ENCODE data around the gene AMOTL1.
"Not testable (repeated sequence)": the region's sequence is repeated elsewhere in the genome, so short reads cannot be mapped to it uniquely, and the experiment has no call there.

Gene AMOTL1

DNA sequence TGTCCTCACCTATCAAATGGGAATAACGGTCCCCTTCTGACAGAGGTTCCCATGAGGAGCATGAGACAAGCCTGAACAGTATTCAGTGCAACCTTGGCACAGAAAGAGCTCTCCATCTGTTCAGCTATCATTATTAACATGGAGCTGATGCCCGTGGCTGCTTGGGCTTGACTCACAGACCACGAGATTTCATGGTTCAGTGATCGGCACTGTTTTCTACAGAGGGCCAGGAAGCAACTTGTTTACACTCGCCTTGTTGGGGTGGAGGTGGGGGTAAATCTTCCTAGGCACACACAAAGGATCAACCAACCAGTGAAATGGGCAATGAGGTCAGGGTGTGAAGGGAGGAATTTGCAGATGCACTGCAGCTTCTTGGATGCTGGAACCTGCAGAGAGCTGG is 117.0 kb downstream of the AMOTL1 start:
- peak; percentile 8 to 12 for DNase-seq

DNA sequence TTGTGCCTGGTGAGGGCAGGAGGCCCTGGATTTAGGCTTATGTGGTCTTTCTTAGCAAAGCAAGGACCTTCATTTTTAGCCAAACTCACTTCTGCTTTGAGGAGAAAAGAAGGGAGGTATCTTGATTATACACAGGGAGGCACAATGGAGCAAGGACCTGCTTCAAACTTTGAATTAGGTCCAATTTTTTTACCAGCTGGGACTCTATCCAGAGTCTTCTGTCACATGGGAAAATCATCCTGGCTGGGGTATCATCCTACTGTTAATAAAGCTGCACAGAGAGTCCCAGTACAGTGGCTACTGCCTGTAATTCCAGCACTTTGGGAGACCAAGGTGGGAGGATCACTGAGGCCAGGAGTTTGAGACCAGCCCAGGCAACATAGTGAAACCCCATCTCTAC is 117.4 kb downstream of the AMOTL1 start:
- DNase-seq: no peak

DNA sequence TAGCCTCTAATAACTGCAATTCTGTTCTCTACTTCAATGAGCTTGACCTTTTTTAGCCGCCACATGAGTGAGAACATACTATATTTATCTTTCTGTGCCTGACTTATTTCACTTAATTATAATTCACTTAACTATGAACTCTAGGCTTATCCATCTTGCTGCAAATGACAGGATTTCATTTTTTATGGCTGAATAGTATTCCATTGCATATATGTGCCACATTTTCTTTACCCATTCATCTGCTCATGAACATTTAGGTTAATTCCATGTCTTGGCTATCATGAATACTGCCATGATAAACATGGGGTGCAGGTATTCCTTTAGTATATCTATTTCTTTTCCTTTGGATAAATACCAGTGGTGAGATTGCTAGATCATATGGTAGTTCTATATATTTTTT is 120.0 kb downstream of the AMOTL1 start:
- no peak for DNase-seq

DNA sequence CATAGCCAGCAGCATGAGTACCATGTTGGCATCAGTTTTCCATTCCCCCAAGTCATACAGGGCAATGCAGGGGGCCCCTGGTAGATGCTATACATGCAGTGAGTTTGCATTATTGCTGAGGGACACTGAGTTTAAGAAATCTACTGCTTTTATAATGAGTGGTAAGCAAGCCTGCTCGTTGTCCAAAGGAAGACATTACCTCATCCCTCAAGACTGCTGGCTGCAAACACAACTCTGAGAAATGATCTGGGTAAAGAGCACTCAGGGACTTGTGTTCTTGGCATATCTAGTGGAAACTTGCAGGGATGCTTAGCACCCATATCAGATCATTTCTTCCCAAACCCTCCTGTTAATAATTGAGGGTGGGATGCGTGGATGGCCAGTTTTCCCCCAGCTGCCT is 127.3 kb downstream of the AMOTL1 start:
- no peak for DNase-seq

DNA sequence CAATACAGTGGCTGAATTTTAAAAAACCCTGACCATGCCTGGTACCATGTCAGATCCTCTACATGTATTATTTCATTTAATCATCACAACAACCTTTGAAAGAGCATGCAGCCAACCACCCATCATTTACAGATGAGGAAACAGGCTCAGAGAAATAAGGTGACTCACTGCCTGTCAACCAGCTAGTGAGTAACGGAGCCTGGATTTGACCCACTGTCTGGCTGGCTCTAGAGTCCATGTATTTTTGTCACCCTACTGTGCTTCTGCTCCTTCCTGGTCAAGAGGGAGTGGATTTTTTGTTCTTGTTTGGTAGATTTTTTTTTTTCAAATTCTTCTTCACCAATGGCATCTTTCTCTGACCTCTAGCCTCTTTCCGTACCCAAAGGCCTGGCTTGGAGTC is 127.8 kb downstream of the AMOTL1 start:
- DNase-seq: no peak

DNA sequence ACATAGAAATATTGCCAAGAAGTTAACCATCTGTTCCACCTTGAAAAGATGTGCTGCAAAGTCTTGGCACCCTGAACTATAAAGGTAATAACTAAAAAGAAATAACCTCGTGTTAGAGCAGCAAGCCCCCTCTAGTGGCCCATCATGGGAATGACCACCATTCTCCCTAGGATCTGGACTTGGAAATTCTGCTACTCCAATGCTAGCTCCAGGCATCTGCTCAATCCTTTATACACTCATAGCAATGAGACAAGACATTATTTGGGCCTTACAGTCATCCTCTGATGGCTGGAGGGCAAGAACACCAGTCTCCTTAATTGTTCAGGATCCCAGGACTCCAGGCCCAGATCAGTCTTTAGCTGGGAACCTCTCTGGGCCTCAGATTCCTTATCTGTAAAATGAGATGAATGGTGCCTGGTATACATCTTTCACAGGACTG is 129.2 kb downstream of the AMOTL1 start:
- DNase-seq: peak; percentile 9 to 65

DNA sequence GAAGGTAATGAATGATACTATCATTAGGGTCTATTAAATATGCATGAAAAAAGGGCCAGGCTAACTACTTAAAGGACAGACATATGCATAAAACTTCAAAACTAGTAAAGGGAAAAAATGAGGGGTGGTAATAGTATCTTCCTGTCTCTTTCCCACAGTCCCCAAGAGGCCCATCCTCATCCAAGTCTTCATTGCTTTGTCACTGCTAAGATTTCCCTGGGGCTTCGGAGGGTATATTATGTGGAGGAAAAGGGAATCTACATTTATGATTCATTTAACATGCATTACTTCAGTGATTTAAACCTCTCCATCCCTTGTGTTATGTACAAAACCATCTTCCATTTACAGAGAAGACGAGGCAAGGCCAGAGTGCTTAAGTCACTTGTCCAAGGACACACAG is 139.1 kb downstream of the AMOTL1 start:
- no peak for DNase-seq

DNA sequence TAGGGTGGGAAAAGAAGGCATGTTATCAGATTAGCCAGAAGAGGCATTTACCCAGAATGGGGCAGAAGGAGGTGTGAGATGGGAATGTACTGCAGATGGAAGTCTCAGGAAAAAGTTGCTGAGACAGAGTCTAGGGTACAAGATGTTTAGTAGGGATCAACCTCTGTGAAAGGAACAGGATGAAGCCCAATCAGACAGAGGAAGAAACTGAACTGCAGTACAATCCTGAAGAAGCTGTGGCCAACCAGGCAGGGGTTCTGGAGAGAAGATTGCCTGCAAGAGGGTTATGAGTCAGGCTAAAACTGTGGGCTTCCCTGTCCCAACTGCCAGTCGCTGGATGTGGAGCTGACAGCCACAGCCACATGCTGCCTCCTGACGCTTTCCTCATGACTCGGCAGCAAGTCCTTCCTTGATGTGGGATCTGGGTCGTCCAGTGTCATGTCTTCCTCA is 141.2 kb downstream of the AMOTL1 start:
- no peak for DNase-seq

DNA sequence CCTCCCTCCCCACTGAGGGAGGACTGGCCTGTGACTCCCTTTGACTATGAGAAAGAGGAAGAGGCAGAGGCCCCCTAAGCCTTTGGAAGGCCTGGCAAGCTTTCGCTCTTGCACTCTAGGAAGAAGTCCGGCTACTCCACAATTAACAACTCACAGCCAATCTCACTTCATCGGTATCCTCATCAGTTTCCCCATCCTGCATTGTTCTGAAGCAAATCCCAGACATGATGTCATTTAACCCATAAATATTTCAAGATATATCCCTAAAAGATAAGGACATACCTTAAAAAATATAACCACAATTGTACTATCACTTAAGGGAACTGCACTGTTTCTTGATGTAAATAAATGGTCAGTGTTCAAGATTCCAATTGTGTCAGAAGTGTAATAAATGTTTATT is 142.1 kb downstream of the AMOTL1 start:
- DNase-seq: no peak

DNA sequence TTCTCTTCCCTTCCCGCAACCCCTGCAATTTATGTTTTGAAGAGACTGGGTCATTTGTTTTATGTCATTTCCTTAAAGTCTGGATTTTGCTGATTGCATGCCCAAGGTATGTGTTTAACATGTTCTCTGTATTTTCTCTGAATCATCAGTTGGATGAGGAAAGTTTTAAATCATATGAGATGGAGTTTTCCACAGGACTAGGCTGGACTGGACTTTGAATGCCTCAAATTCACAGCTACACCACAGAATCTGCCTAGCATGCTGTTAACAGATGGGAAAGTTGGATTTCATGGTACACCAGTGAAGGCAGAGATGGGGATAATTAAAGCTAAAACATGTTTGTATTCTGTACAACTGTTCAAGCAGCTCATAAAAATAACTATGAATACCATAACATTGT is 142.6 kb downstream of the AMOTL1 start:
- no peak for DNase-seq

DNA sequence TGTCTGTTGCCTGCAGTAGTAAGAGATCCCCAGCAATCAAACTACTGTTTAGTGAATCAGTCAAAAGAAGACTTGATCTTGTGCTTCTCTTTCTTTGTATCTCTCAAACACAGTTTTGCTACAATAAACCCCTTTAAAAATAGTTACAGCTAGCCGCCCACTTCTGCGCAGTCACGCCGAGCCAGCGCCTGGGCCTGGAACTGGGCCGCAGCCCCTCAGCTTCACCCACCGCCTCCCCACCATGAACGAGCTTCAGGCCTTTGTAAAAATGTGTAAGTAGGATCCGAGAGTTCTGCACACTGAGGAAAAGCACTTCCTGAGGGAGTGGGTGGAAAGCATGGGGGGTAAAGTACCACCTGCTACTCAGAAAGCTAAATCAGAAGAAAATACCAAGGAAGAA is 144.7 kb downstream of the AMOTL1 start:
- no peak for DNase-seq

DNA sequence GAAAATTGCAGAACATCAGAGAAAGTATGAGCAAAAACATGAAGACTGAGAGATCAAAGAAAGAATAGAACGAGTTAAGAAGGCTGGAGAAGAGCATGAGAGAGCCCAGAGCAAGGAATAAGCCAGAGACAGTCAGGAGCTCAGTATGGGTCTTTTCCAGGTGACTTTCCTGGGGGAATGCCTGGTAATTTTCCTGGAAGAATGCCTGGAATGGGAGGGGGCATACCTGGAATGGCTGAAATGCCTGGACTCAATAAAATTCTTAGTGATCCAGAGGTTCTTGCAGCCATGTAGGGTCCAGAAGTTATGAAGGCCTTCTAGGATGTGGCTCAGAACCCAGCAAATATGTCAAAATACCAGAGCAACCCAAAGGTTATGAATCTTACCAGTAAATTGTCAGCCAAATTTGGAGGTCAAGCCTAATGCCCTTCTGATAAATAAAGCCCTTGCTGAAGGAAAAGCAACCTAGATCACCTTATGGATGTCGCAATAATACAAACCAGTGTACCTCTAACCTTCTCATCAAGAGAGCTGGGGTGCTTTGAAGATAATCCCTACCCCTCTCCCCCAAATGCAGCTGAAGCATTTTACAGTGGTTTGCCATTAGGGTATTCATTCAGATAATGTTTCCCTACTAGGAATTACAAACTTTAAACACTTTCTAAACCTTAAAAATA is 145.7 kb downstream of the AMOTL1 start:
- DNase-seq: not testable (repeated sequence)

DNA sequence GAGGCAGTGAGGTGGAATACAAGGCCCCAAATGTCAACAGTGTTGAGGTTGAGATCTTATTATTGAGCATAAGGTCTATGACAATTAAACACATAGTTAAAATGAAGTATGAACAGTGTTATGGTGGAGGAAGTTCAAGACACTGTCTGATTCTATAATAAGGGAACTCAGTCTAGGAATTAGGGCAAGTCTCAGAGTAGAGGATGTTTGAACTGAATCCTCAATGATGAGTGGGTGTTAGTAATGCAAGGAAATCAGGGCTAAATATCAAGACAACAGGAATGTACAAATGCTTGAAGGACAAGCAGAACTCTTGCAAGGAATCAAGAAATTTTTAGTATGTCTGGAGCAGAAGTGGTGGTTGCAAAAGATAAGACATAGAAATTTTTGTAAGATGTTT is 152.2 kb downstream of the AMOTL1 start:
- DNase-seq: no peak

DNA sequence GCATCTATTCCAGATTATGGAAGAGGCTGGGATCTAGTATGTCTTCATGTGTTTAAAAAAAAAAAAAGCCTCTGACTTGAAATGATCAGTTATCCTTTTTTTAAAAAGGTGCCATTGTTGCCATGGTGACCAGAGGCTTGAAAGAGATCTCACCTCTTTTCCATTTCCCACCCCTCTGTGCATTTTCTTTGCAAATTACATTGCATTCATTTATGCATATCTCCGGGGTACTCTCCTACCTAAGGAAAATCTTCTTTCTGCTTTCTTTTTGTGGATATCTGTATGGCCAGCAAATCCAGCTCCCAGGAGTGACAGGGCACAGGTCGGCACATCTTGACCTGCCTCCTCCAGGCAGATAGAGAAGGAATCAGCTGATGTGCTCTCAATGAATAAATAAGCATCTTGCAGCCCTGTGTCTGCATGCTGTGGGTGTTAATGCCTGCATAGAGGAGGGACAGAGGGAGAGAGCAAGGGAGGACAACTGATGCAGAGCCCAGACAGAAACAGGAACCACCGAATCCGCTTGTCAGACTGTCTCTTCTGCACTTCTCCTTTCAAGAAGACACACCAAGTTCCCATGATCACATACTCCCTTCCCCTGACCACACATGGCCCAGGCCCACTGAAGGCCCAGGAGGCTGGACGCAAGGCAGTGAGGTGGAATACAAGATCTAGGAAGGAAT is 154.3 kb downstream of the AMOTL1 start:
- peak in 1 of 2 experiments; percentile 16 for DNase-seq

DNA sequence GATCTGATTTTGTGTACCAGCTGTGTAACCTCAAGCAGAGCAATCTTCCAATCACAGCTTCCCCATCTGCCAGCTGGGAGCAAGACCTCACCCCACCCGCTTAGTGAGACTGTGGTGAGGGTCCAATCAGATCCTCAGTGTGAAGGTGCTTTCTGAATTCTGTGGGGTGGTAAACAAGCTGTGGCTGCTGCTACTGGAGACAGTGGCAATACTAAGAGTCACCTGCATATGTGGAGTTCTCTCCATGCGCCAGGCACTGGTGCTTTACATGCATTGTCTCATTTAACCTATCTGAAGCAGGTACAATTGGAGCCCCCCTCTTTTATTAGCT is 154.8 kb downstream of the AMOTL1 start:
- DNase-seq: no peak

DNA sequence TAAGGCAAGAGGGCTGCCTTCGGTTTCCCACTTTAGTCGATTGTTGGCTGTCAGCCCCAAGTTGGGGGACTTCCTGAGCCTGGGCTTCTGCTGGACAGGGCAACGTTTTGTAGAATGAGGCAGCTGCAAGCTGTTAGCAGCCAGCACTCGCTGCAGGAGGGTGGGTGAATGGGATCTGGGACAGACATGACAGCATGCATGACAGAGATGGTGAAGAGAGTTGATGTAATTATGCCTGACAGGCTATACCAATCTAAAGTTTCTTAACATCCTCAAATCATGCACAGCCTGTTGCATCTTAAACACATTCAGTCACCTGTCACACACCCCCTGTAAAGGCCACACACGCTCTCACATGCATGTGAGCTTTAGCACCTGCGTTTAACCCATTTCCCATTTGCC is 156.0 kb downstream of the AMOTL1 start:
- no peak for DNase-seq

DNA sequence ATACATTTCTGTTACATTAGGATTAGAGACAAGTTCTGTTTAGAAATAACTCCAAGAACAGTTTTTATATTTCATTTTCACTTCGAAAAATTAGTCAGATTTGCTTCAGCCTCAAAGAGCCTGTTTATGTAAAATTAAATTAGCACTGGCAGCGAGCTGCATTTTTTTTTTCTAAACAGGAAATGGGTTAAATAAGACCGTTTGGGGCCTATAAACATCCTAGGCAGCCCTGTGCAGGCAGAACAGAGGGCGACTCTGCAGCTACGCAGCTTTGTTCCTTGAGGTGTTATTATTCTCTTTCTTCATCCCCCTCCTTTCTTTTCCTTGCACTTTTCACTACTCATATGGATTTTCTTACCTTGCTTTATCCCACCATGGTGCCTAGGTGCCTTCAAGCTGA is 156.5 kb downstream of the AMOTL1 start:
- DNase-seq: no peak

DNA sequence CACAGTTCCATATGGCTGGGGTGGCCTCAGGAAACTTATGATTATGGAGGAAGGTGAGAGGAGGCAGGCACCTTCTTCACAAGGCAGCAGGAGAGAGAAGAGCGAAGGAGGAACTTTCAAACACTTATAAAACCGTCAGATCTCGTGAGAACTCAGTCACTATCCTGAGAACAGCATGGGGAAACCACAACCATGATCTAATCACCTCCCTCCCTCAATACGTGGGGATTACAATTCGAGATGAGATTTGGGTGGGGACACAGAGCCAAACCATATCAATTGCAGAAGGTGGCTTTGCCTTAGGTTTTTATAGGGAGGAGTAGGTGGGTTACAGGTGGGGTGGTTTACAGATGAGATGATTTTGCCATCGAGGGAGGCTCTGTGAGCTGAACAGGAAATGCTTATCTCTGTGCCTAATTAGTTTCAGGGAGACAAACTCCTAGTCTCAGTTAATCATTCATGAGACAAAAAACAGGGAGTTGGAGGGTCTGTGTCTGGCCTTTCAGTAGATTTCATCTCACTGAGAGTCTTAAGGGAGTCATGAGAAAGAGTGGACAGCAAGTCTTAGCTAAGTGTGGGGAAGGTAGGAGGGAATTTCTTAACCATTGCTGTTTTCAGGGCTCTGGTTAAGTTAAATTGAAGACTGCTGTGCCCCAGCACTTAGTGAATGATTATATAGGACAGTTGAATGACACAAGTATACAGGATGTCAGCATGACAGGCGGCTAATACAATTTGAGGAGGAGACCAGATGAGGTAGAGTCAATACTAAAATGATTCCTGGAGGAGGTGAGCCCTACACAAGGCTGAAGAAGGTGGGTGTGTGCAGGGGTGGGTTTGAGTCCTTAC is 157.5 kb downstream of the AMOTL1 start:
- no peak for DNase-seq

DNA sequence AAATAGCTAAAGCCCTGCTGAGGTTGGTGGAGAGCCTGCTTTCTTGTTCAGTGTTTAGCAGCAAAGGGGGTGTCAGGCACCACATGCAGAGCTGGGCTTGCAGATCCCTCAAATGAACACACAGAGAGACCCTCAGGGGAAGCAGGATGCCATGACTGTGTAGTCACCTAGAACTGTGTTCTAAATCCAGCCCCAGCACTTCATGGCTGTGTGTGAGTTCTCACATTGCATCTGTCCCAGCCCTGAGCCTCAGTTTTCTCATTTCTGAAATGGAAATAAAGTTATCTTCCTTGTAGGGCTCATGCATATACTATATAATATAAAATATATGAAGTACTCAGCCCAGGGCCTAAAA is 158.1 kb downstream of the AMOTL1 start:
- DNase-seq: no peak
